Thyroid gland (tissue), 4 donors: ENCODE results near the gene NXPH4. TPM values are rescaled to one million over a fixed set of nuclear protein-coding genes. Genes with fewer than 3 reads are reported as not detected.

ENCODE experiments used
- DNase-seq, 2 donors: peaks; one replicate each; pipeline ENCODE4 v3.0.0-alpha.2; 2019
- H3K27ac ChIP-seq, 3 donors: fragments of 200-600 bp; sonication (generic); 1 replicate in 2 of 3; 2 replicates in 1 of 3; pipeline ENCODE4 v1.5.1; 2016 to 2019; ENCODE audit warnings: mild to moderate bottlenecking in 1 of 3, moderate library complexity in 1 of 3
- H3K27me3 ChIP-seq: fragments of 200-600 bp; sonication (generic); one replicate; pipeline ENCODE4 v1.5.1; 2019
- H3K36me3 ChIP-seq, 2 donors: fragments of 200-600 bp; sonication (generic); one replicate each; pipeline ENCODE4 v1.5.1; 2016 to 2019
- H3K4me1 ChIP-seq, 2 donors: fragments of 200-600 bp; sonication (generic); one replicate each; pipeline ENCODE4 v1.5.1; 2017 to 2019
- H3K4me3 ChIP-seq, 3 donors: fragments of 200-600 bp; sonication (generic); replicated peaks in 1 of 3; 1 replicate in 2 of 3; 2 replicates in 1 of 3; pipeline ENCODE4 v1.5.1; 2016; ENCODE audit warnings: mild to moderate bottlenecking in 1 of 3
- H3K9me3 ChIP-seq: fragments of 200-600 bp; sonication (generic); one replicate; pipeline ENCODE4 v1.5.1; 2017
- POLR2A ChIP-seq, 2 donors: fragments of 450-650 bp; IDR thresholded peaks; one replicate each; pipeline ENCODE4 v1.6.1; 2017; ENCODE audit warnings: antibody characterized with exemption in 2 of 2, mild to moderate bottlenecking in 2 of 2, moderate library complexity in 1 of 2
- WGBS, 2 donors: methylation state at CpG; one replicate each; pipeline ENCODE4 v1.1.5; 2017; 5-methylcytosine and 5-hydroxymethylcytosine counted together
- intact Hi-C: fragments of 100-400 bp; cut with DNase I; formaldehyde crosslinking; loops from one replicate; pipeline ENCODE4 v1.15.1; 2023
- microRNA counts, 2 donors: library from miRNA; unstranded; fragments of <30 nt; microRNA quantifications; one replicate each; lab custom pipeline; 2016 to 2017
- microRNA-seq: library from miRNA; unstranded; fragments of <30 nt; microRNA quantifications from one replicate; pipeline ENCODE4, GENCODE V29; 2016
- small RNA-seq: library from RNA; depleted of rRNA; stranded (forward); fragments of <200 nt; gene quantifications from one replicate; pipeline ENCODE3, GENCODE V24; 2016
- total RNA-seq, 4 donors: library from RNA; depleted of rRNA; stranded (reverse); fragments of >200 nt; gene quantifications; one replicate each; pipeline ENCODE4 v1.2.3, GENCODE V29; 2016
- TF ChIP-seq, protein P1 (sequence below), 6 experiments: fragments of 200-600 bp in 3 of 6; fragments of 450-650 bp in 3 of 6; sonication (generic) in 3 of 6; IDR thresholded peaks; one replicate each; pipeline ENCODE4 v1.5.1; 2016 to 2019; ENCODE audit warnings: antibody characterized with exemption in 6 of 6, mild to moderate bottlenecking in 2 of 6, inconsistent platforms in 1 of 6, moderate library complexity in 1 of 6

The NXPH4 gene
- total RNA-seq, 4 donors from 2014 or later = 0.27 TPM; not detected in 3

DNA sequence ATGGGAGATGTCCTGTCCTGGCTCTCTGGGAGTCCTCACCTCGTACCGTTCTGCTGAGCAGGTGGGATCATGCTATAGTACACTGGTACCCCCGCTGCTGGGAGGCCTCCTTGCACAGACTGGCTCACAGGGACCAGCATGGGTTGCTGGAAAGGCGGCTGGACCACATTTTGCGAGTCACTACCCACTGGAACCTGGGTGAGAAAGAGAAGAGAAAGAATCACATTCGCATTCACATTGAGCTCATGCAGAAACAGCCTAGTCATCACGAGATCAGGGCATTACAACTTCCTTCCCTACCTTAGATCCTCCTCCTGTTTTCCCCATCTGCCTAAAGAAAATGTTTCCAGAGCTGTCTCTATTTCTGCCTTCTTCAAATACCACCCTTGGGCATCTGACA is 51.7 kb downstream of the NXPH4 start:
- WGBS, 2 donors = 91 to 95% methylated on average over 7 of the region's 7 CpGs
- intact Hi-C loops = loop anchor here (5.0 kb wide), 1 partner anchor 184 kb away; no protein-coding TSS in a partner anchor
- H3K27me3 ChIP-seq = no peaks in the 10 kb centered on the region
- DNase-seq = no peak
- H3K27ac ChIP-seq = no peak overlapping the region
- H3K36me3 ChIP-seq = peaks cover 37 to 41% of the 10 kb centered on the region in 2 donors
- H3K4me3 ChIP-seq = no peak overlapping the region
- H3K4me1 ChIP-seq = peaks cover 10 to 12% of the 10 kb centered on the region in 2 donors
- no peak for TF ChIP-seq POLR2A (IDR thresholded peaks at IDR 0.05)
- TF ChIP-seq, protein P1, sequence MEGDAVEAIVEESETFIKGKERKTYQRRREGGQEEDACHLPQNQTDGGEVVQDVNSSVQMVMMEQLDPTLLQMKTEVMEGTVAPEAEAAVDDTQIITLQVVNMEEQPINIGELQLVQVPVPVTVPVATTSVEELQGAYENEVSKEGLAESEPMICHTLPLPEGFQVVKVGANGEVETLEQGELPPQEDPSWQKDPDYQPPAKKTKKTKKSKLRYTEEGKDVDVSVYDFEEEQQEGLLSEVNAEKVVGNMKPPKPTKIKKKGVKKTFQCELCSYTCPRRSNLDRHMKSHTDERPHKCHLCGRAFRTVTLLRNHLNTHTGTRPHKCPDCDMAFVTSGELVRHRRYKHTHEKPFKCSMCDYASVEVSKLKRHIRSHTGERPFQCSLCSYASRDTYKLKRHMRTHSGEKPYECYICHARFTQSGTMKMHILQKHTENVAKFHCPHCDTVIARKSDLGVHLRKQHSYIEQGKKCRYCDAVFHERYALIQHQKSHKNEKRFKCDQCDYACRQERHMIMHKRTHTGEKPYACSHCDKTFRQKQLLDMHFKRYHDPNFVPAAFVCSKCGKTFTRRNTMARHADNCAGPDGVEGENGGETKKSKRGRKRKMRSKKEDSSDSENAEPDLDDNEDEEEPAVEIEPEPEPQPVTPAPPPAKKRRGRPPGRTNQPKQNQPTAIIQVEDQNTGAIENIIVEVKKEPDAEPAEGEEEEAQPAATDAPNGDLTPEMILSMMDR (IDR thresholded peaks at IDR 0.05) = no peak
- no peaks in the 10 kb centered on the region for H3K9me3 ChIP-seq

DNA sequence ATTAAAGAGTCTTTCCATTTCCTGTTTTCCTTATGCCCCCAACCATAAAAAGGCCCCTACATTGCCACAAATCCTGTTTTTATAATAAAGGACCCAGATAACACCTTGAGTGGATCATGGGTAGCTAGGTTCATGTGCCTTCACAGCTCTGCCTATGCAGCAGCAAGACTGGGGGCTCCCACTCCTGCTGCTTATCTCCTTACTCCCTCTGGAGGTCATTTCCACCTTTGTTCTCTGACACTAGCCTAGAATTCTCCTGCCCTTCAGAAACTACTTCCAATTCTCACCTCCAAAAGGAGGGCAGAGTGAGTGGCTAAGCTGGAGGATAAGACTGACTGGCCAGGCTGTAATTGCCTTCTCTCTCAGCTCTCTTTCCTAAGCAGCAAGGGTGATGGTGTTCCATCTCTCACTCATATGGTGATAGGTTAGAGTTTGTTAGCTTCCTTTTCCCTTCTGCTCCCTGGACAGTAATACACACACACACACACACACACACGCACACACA is 54.4 kb downstream of the NXPH4 start:
- Histone ChIP-seq H3K4me1 (peaks cover 13 to 18% of the 10 kb centered on the region in 2 donors), H3K36me3 (peaks cover 39 to 40% of the 10 kb centered on the region in 2 donors), H3K9me3 (no peaks in the 10 kb centered on the region), H3K27ac (no peak overlapping the region), H3K4me3 (no peak overlapping the region), H3K27me3 (no peaks in the 10 kb centered on the region)
- 79 to 97% methylated on average over 1 of the region's 1 CpG for WGBS, 2 donors
- TF ChIP-seq POLR2A (IDR thresholded peaks at IDR 0.05) = no peak
- TF ChIP-seq, protein P1 (IDR thresholded peaks at IDR 0.05) = no peak
- intact Hi-C loops = no loop called here
- DNase-seq = no peak

DNA sequence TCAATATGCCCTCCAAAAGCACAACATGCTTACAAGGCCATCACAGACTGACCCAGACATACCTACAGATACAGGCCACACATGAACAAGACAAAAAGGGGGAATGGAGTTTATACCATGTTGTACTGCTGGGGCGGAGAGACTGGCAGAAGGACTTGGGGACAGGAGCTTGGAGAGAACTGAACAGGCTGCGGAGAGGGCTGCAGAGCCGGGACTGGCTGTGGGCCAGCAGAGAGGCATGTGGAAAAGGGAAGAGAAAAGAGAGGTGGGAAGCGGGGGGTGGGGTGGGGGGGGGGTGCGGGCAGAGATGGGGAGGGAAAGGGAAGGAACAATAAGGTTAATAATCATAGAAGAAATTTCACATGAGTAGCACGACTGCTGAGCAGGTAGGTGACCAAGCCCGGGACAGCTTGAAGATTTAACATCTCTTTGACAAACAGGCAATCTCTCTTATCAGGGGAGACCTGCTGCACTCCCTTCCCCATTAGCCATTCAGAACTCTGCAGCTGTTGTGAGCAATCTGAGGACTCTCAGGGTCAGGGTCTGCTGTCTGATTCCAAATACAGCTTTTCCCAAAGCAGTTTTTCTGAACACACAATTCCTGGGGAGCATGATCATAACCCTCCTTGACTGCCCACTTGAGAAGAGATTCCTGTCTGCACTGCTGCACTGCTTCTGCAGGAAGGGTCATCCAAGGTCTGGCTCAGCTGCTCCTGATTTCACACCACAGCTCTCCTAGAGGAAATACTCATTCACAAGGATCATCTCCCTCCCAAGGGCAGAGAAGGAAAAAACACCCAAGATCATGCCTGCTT is 56.0 kb downstream of the NXPH4 start:
- DNase-seq = peak; percentile 40 to 59
- 29 to 51% methylated on average over 7 of the region's 7 CpGs for WGBS, 2 donors
- Histone ChIP-seq H3K27ac (peak overlapping the region in 1 of 3 donors; percentile 36), H3K4me1 (peaks cover 13 to 18% of the 10 kb centered on the region in 2 donors), H3K36me3 (peaks cover 26 to 30% of the 10 kb centered on the region in 2 donors), H3K4me3 (no peak overlapping the region), H3K9me3 (no peaks in the 10 kb centered on the region), H3K27me3 (no peaks in the 10 kb centered on the region)
- TF ChIP-seq, protein P1 (IDR thresholded peaks at IDR 0.05) = no peak
- intact Hi-C loops = no loop called here

DNA sequence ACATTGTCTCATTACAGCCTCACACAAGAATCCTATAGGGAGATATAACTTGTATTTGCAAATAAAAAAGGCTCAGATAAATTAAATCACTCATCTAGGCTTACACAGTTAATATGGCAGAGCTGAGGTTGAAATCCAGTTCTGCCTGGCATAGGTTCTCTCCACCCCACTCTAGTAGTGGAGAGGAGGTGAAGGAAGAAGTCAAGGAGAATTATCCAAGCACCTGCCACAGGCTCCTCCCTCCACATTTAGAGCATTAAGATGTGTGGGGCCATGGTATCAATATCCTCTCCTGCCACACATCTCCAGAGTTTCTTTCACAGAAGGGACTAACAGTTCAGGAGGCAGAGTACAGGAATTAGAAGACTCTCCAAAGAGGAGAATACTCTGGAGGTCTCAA is 56.9 kb downstream of the NXPH4 start:
- H3K36me3 ChIP-seq = peaks cover 16 to 23% of the 10 kb centered on the region in 2 donors
- H3K27ac ChIP-seq = no peak overlapping the region
- H3K9me3 ChIP-seq = no peaks in the 10 kb centered on the region
- no peak for DNase-seq
- intact Hi-C loops = no loop called here
- H3K27me3 ChIP-seq = no peaks in the 10 kb centered on the region
- H3K4me1 ChIP-seq = peaks cover 13 to 18% of the 10 kb centered on the region in 2 donors
- no peak overlapping the region for H3K4me3 ChIP-seq
- TF ChIP-seq, protein P1 (IDR thresholded peaks at IDR 0.05) = no peak
- no peak for TF ChIP-seq POLR2A (IDR thresholded peaks at IDR 0.05)

MicroRNA genes within 50 kb of the gene (microRNA counts, 767-probe panel; counts per million panel counts)
- 0 counts per million in 2 donors for microRNA hsa-miR-1228-3p (lab: Ali Mortazavi, UCI)

Small RNAs within 50 kb of the gene (microRNA-seq; reads per million reads assigned to microRNA genes)
- 2.2 reads per million for gene MIR1228

Small RNAs within 50 kb of the gene (small RNA-seq; reads per million reads assigned to genes)
- not detected for gene MIR1228

Other genes starting within 250 kb of the NXPH4 start
- gene ZBTB39, start 210.2 kb upstream of the NXPH4 start, total RNA-seq = 1 to 10 TPM; 4.5 to 8.5 (median 7.4) TPM
- not detected for gene TAC3, start 200.3 kb upstream of the NXPH4 start, total RNA-seq
- not detected for gene MYO1A, start 166.7 kb upstream of the NXPH4 start, total RNA-seq
- gene NEMP1, start 138.0 kb upstream of the NXPH4 start, total RNA-seq = 10 to 100 TPM in 2 of 4 donors, 1 to 10 TPM in 2; 5.6 to 10.9 (median 9.2) TPM
- gene NAB2, start 127.7 kb upstream of the NXPH4 start, total RNA-seq = 10 to 100 TPM; 11.8 to 48.0 (median 16.1) TPM
- 100 to 1,000 TPM in 1 of 4 donors, 10 to 100 TPM in 3; 79.0 to 144 (median 89.8) TPM for gene STAT6, start 105.4 kb upstream of the NXPH4 start, total RNA-seq
- gene LRP1, start 88.3 kb upstream of the NXPH4 start, total RNA-seq = 100 to 1,000 TPM in 3 of 4 donors, 10 to 100 TPM in 1; 98.5 to 161 (median 118) TPM
- gene LRP1-AS, start 69.2 kb upstream of the NXPH4 start, total RNA-seq = not detected
- 10 to 100 TPM; 34.0 to 58.4 (median 49.8) TPM for gene SHMT2, start 12.9 kb downstream of the NXPH4 start, total RNA-seq
- gene STAC3, start 34.4 kb downstream of the NXPH4 start, total RNA-seq = 1 to 10 TPM in 2 of 4 donors, under 1 TPM in 1, not detected in 1; 0.88 to 7.3 (median 3.0) TPM
- gene R3HDM2, start 214.2 kb downstream of the NXPH4 start, total RNA-seq = 10 to 100 TPM; 30.7 to 40.8 (median 35.5) TPM
- under 1 TPM in 3 of 4 donors, not detected in 1; 0.33 to 0.63 (median 0.54) TPM for gene INHBC, start 218.0 kb downstream of the NXPH4 start, total RNA-seq
- gene INHBE, start 238.5 kb downstream of the NXPH4 start, total RNA-seq = not detected
- 1 to 10 TPM in 3 of 4 donors, not detected in 1; 1.1 to 2.2 (median 1.6) TPM for gene GLI1, start 243.0 kb downstream of the NXPH4 start, total RNA-seq